B cell (primary cell): ENCODE measurements around the gene ATG13. TPM values are rescaled to one million over a fixed set of nuclear protein-coding genes. Genes with fewer than 3 reads are reported as not detected.
"Not testable (repeated sequence)": the region's sequence is repeated elsewhere in the genome, so short reads cannot be mapped to it uniquely, and the experiment has no call there.

Experiments
- ATAC-seq: fragments of 200-7000 bp; cut with Tn5 transposase; one replicate; pipeline ENCODE4 v1.10.0; 2021; ENCODE audit warnings: low read depth, mild to moderate bottlenecking, moderate number of reproducible peaks, moderate library complexity
- CTCF ChIA-PET: fragments of 350-600 bp; sonication (Branson Sonifier 250); formaldehyde crosslinking; loops from one replicate; lab custom pipeline; 2021; ENCODE audit warnings: antibody characterized with exemption, inconsistent platforms; lab: Charles Lee
- POLR2A ChIA-PET: fragments of 350-600 bp; sonication (Branson Sonifier 250); formaldehyde crosslinking; loops from one replicate; lab custom pipeline; 2021; ENCODE audit warnings: antibody characterized with exemption; lab: Charles Lee
- DNase-seq: peaks from one replicate; pipeline ENCODE4 v3.0.0; 2013
- H2AFZ ChIP-seq: 2 replicates; pipeline ENCODE4 v1.6.1; 2012; ENCODE audit warnings: mild to moderate bottlenecking, low read depth, low read length; ENCODE audit not compliant: insufficient read depth, poor library complexity, severe bottlenecking
- H3K27ac ChIP-seq, 2 donors: 1 replicate in 1 of 2; 2 replicates in 1 of 2; pipeline ENCODE4 v1.5.1; 2012 to 2013; ENCODE audit warnings: low read length in 2 of 2, mild to moderate bottlenecking in 2 of 2, moderate library complexity in 1 of 2
- H3K27me3 ChIP-seq, 4 experiments: fragments of 200-600 bp in 1 of 4; sonication (generic) in 1 of 4; replicated peaks in 1 of 4; 1 replicate in 2 of 4; 2 replicates in 2 of 4; pipeline versions ENCODE4 v1.6.1 to v1.7.0; 2013 to 2016; ENCODE audit warnings: low read length in 3 of 4, mild to moderate bottlenecking in 2 of 4, mixed read lengths in 1 of 4, moderate library complexity in 1 of 4; ENCODE audit not compliant: insufficient read depth in 4 of 4, control insufficient read depth in 3 of 4; ENCODE audit errors: control extremely low read depth in 1 of 4
- H3K36me3 ChIP-seq, 2 experiments: replicated peaks in 1 of 2; 1 replicate in 1 of 2; 2 replicates in 1 of 2; pipeline versions ENCODE4 v1.6.1 to v1.7.1; 2013; ENCODE audit warnings: low read length in 1 of 2; ENCODE audit not compliant: insufficient read depth in 2 of 2, control insufficient read depth in 1 of 2; ENCODE audit errors: control extremely low read depth in 1 of 2, extremely low read depth in 1 of 2
- H3K4me1 ChIP-seq, 2 donors: fragments of 200-600 bp in 1 of 2; sonication (generic) in 1 of 2; 1 replicate in 1 of 2; 2 replicates in 1 of 2; pipeline versions ENCODE4 v1.5.1 to v1.6.1; 2013 to 2017; ENCODE audit warnings: low read length in 2 of 2; ENCODE audit not compliant: control insufficient read depth in 2 of 2, insufficient read depth in 2 of 2
- H3K4me2 ChIP-seq: replicated peaks from 2 replicates; pipeline ENCODE3; 2012; ENCODE audit warnings: mild to moderate bottlenecking, low read depth, low read length; ENCODE audit not compliant: poor library complexity, severe bottlenecking
- H3K4me3 ChIP-seq, 5 experiments: fragments of 200-600 bp in 1 of 5; sonication (generic) in 1 of 5; 1 replicate in 3 of 5; 2 replicates in 2 of 5; pipeline versions ENCODE4 v1.5.1 to v1.7.0; 2011 to 2016; ENCODE audit warnings: low read length in 4 of 5, mild to moderate bottlenecking in 4 of 5, low read depth in 2 of 5, control low read depth in 1 of 5, moderate library complexity in 1 of 5; ENCODE audit not compliant: insufficient read depth in 1 of 5; ENCODE audit errors: control extremely low read depth in 1 of 5, extremely low read depth in 1 of 5
- H3K79me2 ChIP-seq: fragments of 200-600 bp; sonication (generic); one replicate; pipeline ENCODE4 v1.6.0; 2016; ENCODE audit warnings: low read length; ENCODE audit not compliant: control insufficient read depth, insufficient read depth
- H3K9ac ChIP-seq: fragments of 200-600 bp; sonication (generic); 2 replicates; pipeline ENCODE4 v1.6.1; 2017; ENCODE audit warnings: mild to moderate bottlenecking, low read length, moderate library complexity
- H3K9me3 ChIP-seq, 3 donors: one replicate each; pipeline versions ENCODE4 v1.6.1 to v1.7.1; 2013; ENCODE audit warnings: low read length in 2 of 3; ENCODE audit not compliant: control insufficient read depth in 2 of 3, insufficient read depth in 1 of 3; ENCODE audit errors: control extremely low read depth in 1 of 3
- H4K20me1 ChIP-seq: 2 replicates; pipeline ENCODE4 v1.6.0; 2012; ENCODE audit warnings: mild to moderate bottlenecking, low read length; ENCODE audit not compliant: insufficient read depth, control insufficient read depth, poor library complexity, severe bottlenecking
- H3K27ac Mint-ChIP-seq: one replicate; pipeline ENCODE4 v1.8.0; 2021; ENCODE audit warnings: mixed read lengths
- H3K27me3 Mint-ChIP-seq: one replicate; pipeline ENCODE4 v1.8.0; 2021; ENCODE audit warnings: mixed read lengths
- H3K4me1 Mint-ChIP-seq: one replicate; pipeline ENCODE4 v1.8.0; 2021; ENCODE audit warnings: mixed read lengths
- H3K4me3 Mint-ChIP-seq: one replicate; pipeline ENCODE4 v1.8.0; 2021; ENCODE audit warnings: mixed read lengths
- H3K9me3 Mint-ChIP-seq: one replicate; pipeline ENCODE4 v1.8.0; 2022; ENCODE audit warnings: mixed read lengths; ENCODE audit not compliant: insufficient read depth
- CTCF ChIP-seq: fragments of 200-600 bp; IDR thresholded peaks from one replicate; pipeline ENCODE4 v1.8.0; 2022; ENCODE audit warnings: antibody characterized with exemption, mild to moderate bottlenecking
- EZH2 ChIP-seq: IDR thresholded peaks from 2 replicates; pipeline ENCODE4 v1.6.1; 2012; ENCODE audit warnings: borderline replicate concordance, low read depth, mild to moderate bottlenecking, moderate library complexity, low read length; ENCODE audit not compliant: insufficient read depth, poor library complexity, severe bottlenecking
- WGBS: methylation state at CpG from one replicate; pipeline ENCODE4 v1.1.5; 2013; ENCODE audit warnings: missing lambda C conversion rate; ENCODE audit not compliant: insufficient coverage; 5-methylcytosine and 5-hydroxymethylcytosine counted together
- intact Hi-C: fragments of 100-400 bp; cut with micrococcal nuclease; formaldehyde crosslinking; loops from one replicate; pipeline ENCODE4 v1.10.0; 2022
- polyA plus RNA-seq: library from polyadenylated mRNA; depleted of rRNA; stranded (reverse); fragments of >200 nt; gene quantifications from 2 replicates; pipeline ENCODE4 v1.2.3, GENCODE V29; 2012
- total RNA-seq, 2 donors: library from RNA; stranded (reverse); fragments of 120-200 nt in 1 of 2; gene quantifications; 1 replicate in 1 of 2; 2 replicates in 1 of 2; pipeline versions ENCODE4 v1.2.3 to v1.2.4, GENCODE V29; 2013 to 2022

ATG13 gene
- total and polyA plus RNA-seq, 2 donors (not counting 1 experiment from before 2014, with no cell fraction given) = 48.5 to 88.8 TPM

GRCh38 chr11:46668480-46669085, 51.2 kb downstream of the ATG13 start:
- ATAC-seq (no peak), DNase-seq (no peak)
- POLR2A ChIA-PET = no interaction called here
- Histone ChIP-seq H3K27me3 (no peaks in the 10 kb centered on the region), H3K4me3 (no peak overlapping the region), H3K27ac (no peak overlapping the region), H4K20me1 (no peaks in the 10 kb centered on the region), H2AFZ (no peak overlapping the region), H3K79me2 (no peaks in the 10 kb centered on the region), H3K4me2 (no peak overlapping the region), H3K4me1 (no peaks in the 10 kb centered on the region), H3K9me3 (no peaks in the 10 kb centered on the region), H3K9ac (no peak overlapping the region), H3K36me3 (peaks cover 0 to 93% of the 10 kb centered on the region in 2 experiments)
- no peaks in the 10 kb centered on the region for H3K9me3 Mint-ChIP-seq
- H3K27ac Mint-ChIP-seq = no peak overlapping the region
- H3K27me3 Mint-ChIP-seq = no peaks in the 10 kb centered on the region
- intact Hi-C loops = no loop called here
- H3K4me1 Mint-ChIP-seq = no peaks in the 10 kb centered on the region
- no peak for TF ChIP-seq EZH2
- 99% methylated on average over 8 of the region's 12 CpGs for WGBS
- H3K4me3 Mint-ChIP-seq = no peak overlapping the region
- CTCF ChIA-PET = no interaction called here

- Histone ChIP-seq H2AFZ (no peak overlapping the region), H3K36me3 (peaks cover 0 to 84% of the 10 kb centered on the region in 2 experiments), H3K9me3 (no peaks in the 10 kb centered on the region), H4K20me1 (no peaks in the 10 kb centered on the region), H3K79me2 (no peaks in the 10 kb centered on the region), H3K27me3 (no peaks in the 10 kb centered on the region), H3K27ac (no peak overlapping the region), H3K4me2 (no peak overlapping the region), H3K9ac (no peak overlapping the region), H3K4me3 (no peak overlapping the region), H3K4me1 (peaks cover 6 to 8% of the 10 kb centered on the region in 2 donors)
- Mint-ChIP-seq H3K4me3 (no peak overlapping the region), H3K27me3 (no peaks in the 10 kb centered on the region), H3K4me1 (peaks cover 8% of the 10 kb centered on the region), H3K9me3 (no peaks in the 10 kb centered on the region), H3K27ac (no peak overlapping the region)
- TF ChIP-seq CTCF (no peak), EZH2 (no peak)
- intact Hi-C loops = no loop called here
- POLR2A ChIA-PET = no interaction called here
- ATAC-seq = no peak
- CTCF ChIA-PET = no interaction called here
- no CpG with 5 or more reads among the region's 3 CpGs for WGBS
- DNase-seq = no peak
Measured at GRCh38 chr11:46669711-46670139, 52.4 kb downstream of the ATG13 start.

GRCh38 chr11:46670521-46670920, 53.2 kb downstream of the ATG13 start:
- H3K79me2 ChIP-seq, ATAC-seq, intact Hi-C loops, H3K27ac Mint-ChIP-seq, H3K9ac ChIP-seq, H3K27me3 Mint-ChIP-seq, H3K4me3 ChIP-seq, H2AFZ ChIP-seq, H3K4me3 Mint-ChIP-seq, H3K9me3 Mint-ChIP-seq, H3K4me2 ChIP-seq, POLR2A ChIA-PET, DNase-seq, H3K27me3 ChIP-seq, H3K27ac ChIP-seq, H4K20me1 ChIP-seq, H3K9me3 ChIP-seq: not testable (repeated sequence)
- WGBS = 86% methylated on average over 2 of the region's 3 CpGs
- peaks cover 14 to 16% of the 10 kb centered on the region in 2 donors for H3K4me1 ChIP-seq
- peaks cover 0 to 76% of the 10 kb centered on the region in 2 experiments for H3K36me3 ChIP-seq
- CTCF ChIA-PET = interaction anchor here (1.5 kb wide), 1 partner anchor 318 kb away, joined by 3 read pairs; no protein-coding TSS in a partner anchor
- H3K4me1 Mint-ChIP-seq = peaks cover 15% of the 10 kb centered on the region
